Body of pancreas (tissue), 4 donors: Measurements from ENCODE around the gene D2HGDH. TPM values are rescaled to one million over a fixed set of nuclear protein-coding genes. Genes with fewer than 3 reads are reported as not detected.

Source experiments
- ATAC-seq: fragments of 150-250 bp; one replicate; pipeline ENCODE4 v1.9.1; 2016
- DNase-seq, 4 donors: peaks; one replicate each; pipeline ENCODE4 v3.0.0-alpha.2; 2019
- H3K27ac ChIP-seq, 4 donors: fragments of 200-600 bp; sonication (generic); 1 replicate in 3 of 4; 2 replicates in 1 of 4; pipeline versions ENCODE4 v1.5.1 to v1.6.1; 2016 to 2019; ENCODE audit warnings: mild to moderate bottlenecking in 1 of 4, mixed read lengths in 1 of 4, moderate library complexity in 1 of 4
- H3K27me3 ChIP-seq, 2 donors: fragments of 200-600 bp; sonication (generic); one replicate each; pipeline ENCODE4 v1.6.0; 2016; ENCODE audit warnings: mild to moderate bottlenecking in 1 of 2
- H3K36me3 ChIP-seq, 2 donors: fragments of 200-600 bp; sonication (generic); replicated peaks in 1 of 2; 2 replicates each; pipeline ENCODE4 v1.5.1; 2016; ENCODE audit warnings: low read depth in 2 of 2; ENCODE audit not compliant: insufficient read depth in 1 of 2
- H3K4me1 ChIP-seq: fragments of 200-600 bp; sonication (generic); one replicate; pipeline ENCODE4 v1.6.0; 2016
- H3K4me3 ChIP-seq, 2 donors: fragments of 200-600 bp; sonication (generic); 1 replicate in 1 of 2; 2 replicates in 1 of 2; pipeline ENCODE4 v1.5.1; 2016 to 2019
- H3K9me3 ChIP-seq, 3 donors: fragments of 200-600 bp; sonication (generic); 1 replicate in 2 of 3; 2 replicates in 1 of 3; pipeline ENCODE4 v1.5.1; 2016
- CTCF ChIP-seq, 7 experiments: fragments of 450-650 bp in 4 of 7; fragments of 200-600 bp in 3 of 7; sonication (generic) in 3 of 7; IDR thresholded peaks; one replicate each; pipeline ENCODE4 v1.5.1; 2016 to 2019; ENCODE audit warnings: antibody characterized with exemption in 7 of 7
- POLR2A ChIP-seq, 3 donors: fragments of 450-650 bp; IDR thresholded peaks; one replicate each; pipeline ENCODE4 v1.6.1; 2016; ENCODE audit warnings: antibody characterized with exemption in 3 of 3, mild to moderate bottlenecking in 2 of 3
- WGBS, 2 donors: methylation state at CpG; one replicate each; pipeline ENCODE4 v1.1.5; 2017; 5-methylcytosine and 5-hydroxymethylcytosine counted together
- intact Hi-C: fragments of 100-400 bp; cut with DNase I; formaldehyde crosslinking; loops from one replicate; pipeline ENCODE4 v1.15.1; 2023
- total RNA-seq, 2 donors: library from RNA; depleted of rRNA; stranded (reverse); fragments of >200 nt; gene quantifications; one replicate each; pipeline ENCODE4 v1.1.0, GENCODE V29; 2016

The D2HGDH gene
- total RNA-seq, 2 donors from 2014 or later = 27.0 to 42.5 TPM

- DNase-seq (no peak), ATAC-seq (no peak)
- Histone ChIP-seq H3K4me3 (no peak overlapping the region), H3K27ac (no peak overlapping the region), H3K27me3 (no peaks in the 10 kb centered on the region), H3K4me1 (no peaks in the 10 kb centered on the region), H3K9me3 (no peaks in the 10 kb centered on the region), H3K36me3 (peaks cover 0 to 3% of the 10 kb centered on the region in 2 donors)
- 95% methylated on average over 3 of the region's 16 CpGs; no CpG with 5 or more reads in 1 of the 2 donors for WGBS, 2 donors
- intact Hi-C loops = no loop called here
- no peak for TF ChIP-seq POLR2A (IDR thresholded peaks at IDR 0.05)
- no peak for TF ChIP-seq CTCF (IDR thresholded peaks at IDR 0.05)
Measured at GRCh38 chr2:241743620-241744019, 9.2 kb downstream of the D2HGDH start.

GRCh38 chr2:241744028-241744754 is 9.8 kb downstream of the D2HGDH start:
- WGBS, 2 donors = 86 to 94% methylated on average over 10 to 22 of the region's 24 CpGs
- Histone ChIP-seq H3K9me3 (no peaks in the 10 kb centered on the region), H3K4me1 (no peaks in the 10 kb centered on the region), H3K27ac (no peak overlapping the region), H3K4me3 (no peak overlapping the region), H3K36me3 (peaks cover 0 to 5% of the 10 kb centered on the region in 2 donors), H3K27me3 (no peaks in the 10 kb centered on the region)
- DNase-seq = no peak
- intact Hi-C loops = no loop called here
- no peak for ATAC-seq
- no peak for TF ChIP-seq CTCF (IDR thresholded peaks at IDR 0.05)
- TF ChIP-seq POLR2A (IDR thresholded peaks at IDR 0.05) = no peak

DNA sequence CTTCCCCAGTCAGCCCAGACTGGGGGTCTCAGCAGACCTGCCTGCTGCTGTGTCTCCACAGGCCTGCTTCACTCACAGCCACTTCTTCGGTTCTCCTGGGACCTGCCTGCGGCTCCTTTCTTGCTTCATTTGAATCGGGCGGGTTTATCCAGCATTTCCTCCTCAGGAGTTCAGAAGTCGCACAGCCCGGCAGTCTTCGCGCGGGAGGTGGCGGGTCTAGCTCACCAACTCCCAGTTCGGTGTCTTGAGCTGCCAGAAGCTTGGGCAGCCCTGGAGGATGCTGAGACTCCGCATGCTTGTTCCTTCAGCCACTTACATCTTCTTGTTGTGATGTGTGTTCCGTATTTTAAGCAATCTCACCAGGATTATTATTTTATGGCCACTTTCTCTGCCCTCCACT is 10.8 kb downstream of the D2HGDH start:
- intact Hi-C loops = no loop called here
- 96 to 99% methylated on average over 10 to 13 of the region's 13 CpGs for WGBS, 2 donors
- Histone ChIP-seq H3K27ac (no peak overlapping the region), H3K9me3 (no peaks in the 10 kb centered on the region), H3K4me1 (no peaks in the 10 kb centered on the region), H3K36me3 (peaks cover 0 to 5% of the 10 kb centered on the region in 2 donors), H3K27me3 (no peaks in the 10 kb centered on the region), H3K4me3 (no peak overlapping the region)
- no peak for TF ChIP-seq POLR2A (IDR thresholded peaks at IDR 0.05)
- no peak for TF ChIP-seq CTCF (IDR thresholded peaks at IDR 0.05)
- no peak for DNase-seq
- ATAC-seq = no peak

DNA sequence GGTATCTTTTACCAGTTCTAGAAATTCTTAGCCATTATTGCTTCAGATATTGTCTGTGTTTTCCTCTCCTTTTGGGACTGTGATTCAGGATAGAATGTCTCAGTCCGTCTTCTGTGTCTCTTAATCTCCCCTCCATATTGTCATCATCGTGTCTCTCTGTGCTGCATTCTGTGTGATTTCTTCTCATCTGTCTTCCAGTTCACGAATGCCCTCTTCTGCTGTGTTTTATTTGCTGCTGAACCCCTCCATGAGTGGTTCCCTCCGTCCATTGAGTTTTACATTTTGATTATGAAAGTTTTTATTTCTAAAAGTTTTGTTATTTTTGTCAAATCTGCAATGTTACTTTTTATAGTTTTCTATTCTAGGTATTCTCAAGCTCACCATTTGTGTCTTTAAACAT is 11.7 kb downstream of the D2HGDH start:
- no peaks in the 10 kb centered on the region for H3K9me3 ChIP-seq
- WGBS, 2 donors = 94 to 97% methylated on average over 4 of the region's 4 CpGs

More for the DNA sequence above, 11.7 kb downstream of the D2HGDH start:
- DNase-seq = no peak
- no peak for TF ChIP-seq POLR2A (IDR thresholded peaks at IDR 0.05)
- no peak for TF ChIP-seq CTCF (IDR thresholded peaks at IDR 0.05)
- H3K27me3 ChIP-seq = no peaks in the 10 kb centered on the region
- ATAC-seq = no peak
- peaks cover 0 to 5% of the 10 kb centered on the region in 2 donors for H3K36me3 ChIP-seq
- intact Hi-C loops = no loop called here
- H3K27ac ChIP-seq = no peak overlapping the region
- H3K4me1 ChIP-seq = no peaks in the 10 kb centered on the region
- no peak overlapping the region for H3K4me3 ChIP-seq
